H9 (cell line): ENCODE results near the gene BRSK1. TPM values are rescaled to one million over a fixed set of nuclear protein-coding genes. Genes with fewer than 3 reads are reported as not detected.

Experiments used
- DNase-seq: peaks from one replicate; pipeline ENCODE4 v3.0.0-alpha.2; 2017
- H2AFZ ChIP-seq: one replicate; pipeline ENCODE4 v1.6.1; 2013; ENCODE audit warnings: mild to moderate bottlenecking, low read length, control low read depth, moderate library complexity
- H2AK5ac ChIP-seq: 2 replicates; pipeline ENCODE4 v1.6.1; 2013; ENCODE audit warnings: low read length, control low read depth, mixed read lengths; ENCODE audit not compliant: insufficient read length
- H2BK120ac ChIP-seq: one replicate; pipeline ENCODE4 v1.6.1; 2013; ENCODE audit warnings: low read depth, mild to moderate bottlenecking, low read length, control low read depth, inconsistent platforms; ENCODE audit not compliant: poor library complexity, severe bottlenecking
- H2BK12ac ChIP-seq: 2 replicates; pipeline ENCODE4 v1.6.1; 2013; ENCODE audit warnings: low read length, control low read depth, mixed read lengths, low read depth; ENCODE audit not compliant: insufficient read length
- H2BK15ac ChIP-seq: 2 replicates; pipeline ENCODE4 v1.6.1; 2013; ENCODE audit warnings: low read depth, low read length, control low read depth
- H2BK20ac ChIP-seq: one replicate; pipeline ENCODE4 v1.6.1; 2013; ENCODE audit warnings: low read depth, mild to moderate bottlenecking, low read length, control low read depth, inconsistent platforms; ENCODE audit not compliant: poor library complexity, severe bottlenecking
- H2BK5ac ChIP-seq: 2 replicates; pipeline ENCODE4 v1.6.1; 2013; ENCODE audit warnings: low read length, control low read depth, mixed read lengths; ENCODE audit not compliant: insufficient read length
- H3K14ac ChIP-seq: 2 replicates; pipeline ENCODE4 v1.6.1; 2013; ENCODE audit warnings: low read length, control low read depth; ENCODE audit not compliant: insufficient read depth
- H3K18ac ChIP-seq: 2 replicates; pipeline ENCODE4 v1.6.1; 2013; ENCODE audit warnings: low read depth, mild to moderate bottlenecking, mixed read lengths, low read length, control low read depth; ENCODE audit not compliant: insufficient read length
- H3K23ac ChIP-seq: 2 replicates; pipeline ENCODE4 v1.6.1; 2013; ENCODE audit warnings: low read length, control low read depth, mixed read lengths, low read depth; ENCODE audit not compliant: insufficient read length
- H3K23me2 ChIP-seq: 2 replicates; pipeline ENCODE4 v1.6.1; 2013; ENCODE audit warnings: low read depth, mild to moderate bottlenecking, mixed read lengths, low read length, control low read depth; ENCODE audit not compliant: insufficient read length, poor library complexity, severe bottlenecking
- H3K27ac ChIP-seq: 2 replicates; pipeline ENCODE4 v1.5.1; 2013; ENCODE audit warnings: low read length, control low read depth, mixed read lengths, low read depth; ENCODE audit not compliant: insufficient read length
- H3K27me3 ChIP-seq: 2 replicates; pipeline ENCODE4 v1.6.1; 2013; ENCODE audit warnings: low read length, control low read depth, inconsistent platforms; ENCODE audit not compliant: insufficient read depth
- H3K4ac ChIP-seq: 2 replicates; pipeline ENCODE4 v1.6.1; 2013; ENCODE audit warnings: low read depth, mild to moderate bottlenecking, control low read depth, inconsistent platforms, low read length, moderate library complexity
- H3K4me1 ChIP-seq: 2 replicates; pipeline ENCODE4 v1.6.1; 2013; ENCODE audit warnings: low read length, control low read depth, inconsistent platforms; ENCODE audit not compliant: insufficient read depth
- H3K4me2 ChIP-seq: 2 replicates; pipeline ENCODE4 v1.6.1; 2013; ENCODE audit warnings: low read length, control low read depth, mixed read lengths; ENCODE audit not compliant: insufficient read length, insufficient read depth
- H3K56ac ChIP-seq: 2 replicates; pipeline ENCODE4 v1.6.1; 2013; ENCODE audit warnings: low read depth, mild to moderate bottlenecking, mixed read lengths, low read length, control low read depth; ENCODE audit not compliant: insufficient read length
- H3K79me1 ChIP-seq: 2 replicates; pipeline ENCODE4 v1.6.1; 2013; ENCODE audit warnings: low read depth, mild to moderate bottlenecking, moderate library complexity, low read length, control low read depth, inconsistent platforms; ENCODE audit not compliant: insufficient read depth, poor library complexity, severe bottlenecking
- H3K79me2 ChIP-seq: 2 replicates; pipeline ENCODE4 v1.6.1; 2013; ENCODE audit warnings: low read length, control low read depth, inconsistent platforms; ENCODE audit not compliant: insufficient read depth
- H3K9ac ChIP-seq: 2 replicates; pipeline ENCODE4 v1.6.1; 2013; ENCODE audit warnings: low read length, control low read depth, mixed read lengths; ENCODE audit not compliant: insufficient read length; ENCODE audit errors: extremely low read depth
- H3K9me3 ChIP-seq: one replicate; pipeline ENCODE4 v1.6.1; 2013; ENCODE audit warnings: low read depth, low read length, inconsistent platforms; ENCODE audit not compliant: control insufficient read depth
- H3T11ph ChIP-seq: one replicate; pipeline ENCODE4 v1.6.1; 2013; ENCODE audit warnings: mild to moderate bottlenecking, low read length, control low read depth, inconsistent platforms
- H4K20me1 ChIP-seq: one replicate; pipeline ENCODE4 v1.6.1; 2013; ENCODE audit not compliant: control insufficient read depth, insufficient read length, insufficient read depth
- H4K5ac ChIP-seq: 2 replicates; pipeline ENCODE4 v1.6.1; 2013; ENCODE audit warnings: low read depth, mild to moderate bottlenecking, mixed read lengths, low read length, control low read depth; ENCODE audit not compliant: insufficient read length
- H4K8ac ChIP-seq: replicated peaks from 2 replicates; pipeline ENCODE4 v1.6.1; 2013; ENCODE audit warnings: low read length, control low read depth, mixed read lengths, low read depth; ENCODE audit not compliant: insufficient read length
- H4K91ac ChIP-seq: 2 replicates; pipeline ENCODE4 v1.6.1; 2013; ENCODE audit warnings: low read depth, mild to moderate bottlenecking, moderate library complexity, mixed read lengths, low read length, control low read depth; ENCODE audit not compliant: insufficient read length
- H3K27ac Mint-ChIP-seq, 3 experiments: 2 replicates in 2 of 3; 3 replicates in 1 of 3; pipeline ENCODE4 v1.8.0; 2020 to 2021; ENCODE audit warnings: mixed read lengths in 3 of 3, mild to moderate bottlenecking in 1 of 3, moderate library complexity in 1 of 3
- H3K27me3 Mint-ChIP-seq: 2 replicates; pipeline ENCODE4 v1.8.0; 2021; ENCODE audit warnings: low read depth, mild to moderate bottlenecking, moderate library complexity, mixed read lengths
- H3K36me3 Mint-ChIP-seq, 3 experiments: 2 replicates in 2 of 3; 3 replicates in 1 of 3; pipeline ENCODE4 v1.8.0; 2020 to 2021; ENCODE audit warnings: low read depth in 3 of 3, mixed read lengths in 3 of 3; ENCODE audit not compliant: insufficient read depth in 1 of 3
- H3K4me1 Mint-ChIP-seq, 2 experiments: 2 replicates each; pipeline ENCODE4 v1.8.0; 2020; ENCODE audit warnings: mixed read lengths in 2 of 2
- H3K4me3 Mint-ChIP-seq, 2 experiments: 2 replicates in 1 of 2; 3 replicates in 1 of 2; pipeline ENCODE4 v1.8.0; 2020 to 2021; ENCODE audit warnings: mild to moderate bottlenecking in 2 of 2, mixed read lengths in 2 of 2, moderate library complexity in 1 of 2
- H3K9me3 Mint-ChIP-seq, 2 experiments: 2 replicates in 1 of 2; 3 replicates in 1 of 2; pipeline ENCODE4 v1.8.0; 2020; ENCODE audit warnings: mild to moderate bottlenecking in 2 of 2, mixed read lengths in 2 of 2, moderate library complexity in 1 of 2
- CTCF ChIP-seq: fragments of 200-600 bp; sonication (generic); conservative IDR thresholded peaks from 3 replicates; pipeline ENCODE4 v1.8.0; 2021; ENCODE audit warnings: antibody characterized with exemption, mild to moderate bottlenecking
- WGBS: extraction: QIAGEN DNeasy Blood & Tissue Kit; methylation state at CpG from one replicate; pipeline ENCODE4 v1.1.7; 2013; ENCODE audit warnings: missing lambda C conversion rate, low lambda C conversion rate, mixed read lengths; ENCODE audit not compliant: insufficient read length; ENCODE audit errors: extremely low coverage; 5-methylcytosine and 5-hydroxymethylcytosine counted together
- total RNA-seq: library from RNA; stranded (reverse); gene quantifications from 2 replicates; pipeline ENCODE4 v1.2.1, GENCODE V29; 2021

The BRSK1 gene
- total RNA-seq, 1 experiment from 2014 or later: 43.5 TPM

- Histone ChIP-seq H2BK20ac (no peak overlapping the region), H2AK5ac (no peak overlapping the region), H2BK5ac (no peak overlapping the region), H3K27ac (no peak overlapping the region), H4K20me1 (no peaks in the 10 kb centered on the region), H3K9ac (no peak overlapping the region), H3K56ac (no peak overlapping the region), H3K14ac (no peak overlapping the region), H3K9me3 (no peaks in the 10 kb centered on the region), H4K91ac (no peak overlapping the region), H4K8ac (no peak overlapping the region), H3K23ac (no peak overlapping the region), H3K4me2 (no peak overlapping the region), H4K5ac (no peak overlapping the region), H2AFZ (no peak overlapping the region), H3K4ac (no peak overlapping the region), H2BK12ac (no peak overlapping the region), H2BK15ac (no peak overlapping the region), H3K27me3 (no peaks in the 10 kb centered on the region), H3K18ac (no peak overlapping the region), H3K79me2 (no peaks in the 10 kb centered on the region), H3T11ph (no peak overlapping the region), H3K79me1 (no peaks in the 10 kb centered on the region), H2BK120ac (no peak overlapping the region), H3K4me1 (no peaks in the 10 kb centered on the region), H3K23me2 (no peaks in the 10 kb centered on the region)
- Mint-ChIP-seq H3K9me3 (no peaks in the 10 kb centered on the region), H3K36me3 (peaks cover 17 to 31% (median 27%) of the 10 kb centered on the region in 3 experiments; a peak in 6 of 7 replicates), H3K4me3 (no peak overlapping the region), H3K27me3 (peaks cover 2% of the 10 kb centered on the region; the same call in 1 of the 2 replicates), H3K27ac (no peak overlapping the region), H3K4me1 (peaks cover 3 to 7% of the 10 kb centered on the region in 2 experiments; a peak in 2 of 4 replicates)
- no peak for TF ChIP-seq CTCF
- no CpG with 5 or more reads among the region's 18 CpGs for WGBS
- no peak for DNase-seq
These were observed 28.0 kb downstream of the BRSK1 start for GRCh38 chr19:55311797-55312196.
